CD14-positive monocyte (primary cell): ENCODE measurements around the gene CHN1. TPM values are rescaled to one million over a fixed set of nuclear protein-coding genes. Genes with fewer than 3 reads are reported as not detected.

Experiments used
- DNase-seq, 3 donors: peaks; one replicate each; pipeline ENCODE4 v3.0.0-alpha.2; 2011 to 2022
- H2AFZ ChIP-seq: 2 replicates; pipeline ENCODE4 v1.6.0; 2012; ENCODE audit warnings: mild to moderate bottlenecking, low read depth, low read length, inconsistent platforms; ENCODE audit not compliant: insufficient read depth, poor library complexity, severe bottlenecking
- H3K27ac ChIP-seq, 2 donors: 1 replicate in 1 of 2; 2 replicates in 1 of 2; pipeline ENCODE4 v1.5.1; 2012 to 2013; ENCODE audit warnings: low read length in 2 of 2, control low read depth in 1 of 2, inconsistent platforms in 1 of 2, low read depth in 1 of 2, mild to moderate bottlenecking in 1 of 2
- H3K27me3 ChIP-seq, 2 donors: one replicate each; pipeline versions ENCODE4 v1.6.0 to v1.6.1; 2011 to 2013; ENCODE audit warnings: low read length in 2 of 2; ENCODE audit not compliant: control insufficient read depth in 2 of 2, insufficient read depth in 2 of 2
- H3K36me3 ChIP-seq, 2 donors: replicated peaks in 1 of 2; 1 replicate in 1 of 2; 2 replicates in 1 of 2; pipeline versions ENCODE4 v1.5.1 to v1.6.1; 2012 to 2013; ENCODE audit warnings: low read length in 2 of 2, control low read depth in 1 of 2, inconsistent platforms in 1 of 2, mild to moderate bottlenecking in 1 of 2; ENCODE audit not compliant: insufficient read depth in 2 of 2, control insufficient read depth in 1 of 2
- H3K4me1 ChIP-seq, 2 donors: 1 replicate in 1 of 2; 2 replicates in 1 of 2; pipeline versions ENCODE4 v1.5.1 to v1.6.1; 2012 to 2013; ENCODE audit warnings: low read length in 2 of 2, control low read depth in 1 of 2, inconsistent platforms in 1 of 2, mild to moderate bottlenecking in 1 of 2, moderate library complexity in 1 of 2; ENCODE audit not compliant: insufficient read depth in 2 of 2, control insufficient read depth in 1 of 2
- H3K4me2 ChIP-seq: replicated peaks from 2 replicates; pipeline ENCODE3; 2012; ENCODE audit warnings: low read length, moderate library complexity, mild to moderate bottlenecking; ENCODE audit not compliant: poor library complexity, severe bottlenecking; ENCODE audit errors: extremely low read depth
- H3K4me3 ChIP-seq, 3 experiments: fragments of 200-600 bp in 1 of 3; sonication (generic) in 1 of 3; replicated peaks in 1 of 3; 1 replicate in 2 of 3; 2 replicates in 1 of 3; pipeline ENCODE4 v1.5.1; 2011 to 2013; ENCODE audit warnings: low read length in 3 of 3, mild to moderate bottlenecking in 3 of 3, control low read depth in 2 of 3, low read depth in 2 of 3, inconsistent platforms in 1 of 3, moderate library complexity in 1 of 3
- H3K79me2 ChIP-seq: 2 replicates; pipeline ENCODE4 v1.6.0; 2012; ENCODE audit warnings: mild to moderate bottlenecking, control low read depth, inconsistent platforms, low read length, moderate library complexity; ENCODE audit not compliant: insufficient read depth
- H3K9ac ChIP-seq: 2 replicates; pipeline ENCODE4 v1.6.0; 2017; ENCODE audit warnings: low read length, mild to moderate bottlenecking; ENCODE audit not compliant: insufficient read depth, poor library complexity, severe bottlenecking
- H3K9me3 ChIP-seq, 2 donors: replicated peaks in 1 of 2; 1 replicate in 1 of 2; 2 replicates in 1 of 2; pipeline versions ENCODE4 v1.5.1 to v1.6.1; 2012 to 2013; ENCODE audit warnings: low read length in 2 of 2, control low read depth in 1 of 2; ENCODE audit not compliant: control insufficient read depth in 1 of 2, insufficient read depth in 1 of 2
- H4K20me1 ChIP-seq: 2 replicates; pipeline ENCODE4 v1.6.0; 2012; ENCODE audit warnings: mild to moderate bottlenecking, low read length, control low read depth, moderate library complexity; ENCODE audit not compliant: insufficient read depth
- H3K27ac Mint-ChIP-seq, 7 donors: one replicate each; pipeline ENCODE4 v1.8.0; 2020; ENCODE audit warnings: mild to moderate bottlenecking in 7 of 7, mixed read lengths in 7 of 7, moderate library complexity in 6 of 7, inconsistent platforms in 2 of 7
- H3K27me3 Mint-ChIP-seq, 3 donors: one replicate each; pipeline ENCODE4 v1.8.0; 2021 to 2022; ENCODE audit warnings: low read depth in 3 of 3, mild to moderate bottlenecking in 3 of 3, mixed read lengths in 3 of 3, moderate library complexity in 3 of 3, inconsistent platforms in 1 of 3
- H3K36me3 Mint-ChIP-seq, 2 donors: one replicate each; pipeline ENCODE4 v1.8.0; 2020; ENCODE audit warnings: mixed read lengths in 2 of 2, inconsistent platforms in 1 of 2, mild to moderate bottlenecking in 1 of 2
- H3K4me1 Mint-ChIP-seq: one replicate; pipeline ENCODE4 v1.8.0; 2020; ENCODE audit warnings: mild to moderate bottlenecking, mixed read lengths
- H3K4me3 Mint-ChIP-seq, 2 donors: one replicate each; pipeline ENCODE4 v1.8.0; 2020; ENCODE audit warnings: mild to moderate bottlenecking in 2 of 2, mixed read lengths in 2 of 2, moderate library complexity in 1 of 2
- H3K9me3 Mint-ChIP-seq, 7 donors: one replicate each; pipeline ENCODE4 v1.8.0; 2020 to 2022; ENCODE audit warnings: mixed read lengths in 7 of 7, mild to moderate bottlenecking in 6 of 7, moderate library complexity in 6 of 7, inconsistent platforms in 2 of 7
- WGBS: methylation state at CpG from one replicate; pipeline ENCODE4 v1.1.5; 2013; ENCODE audit warnings: missing lambda C conversion rate; ENCODE audit not compliant: insufficient coverage; 5-methylcytosine and 5-hydroxymethylcytosine counted together
- intact Hi-C, 2 donors: fragments of 100-400 bp; cut with micrococcal nuclease; formaldehyde crosslinking; loops; one replicate each; pipeline versions ENCODE4 v1.15.0 to v1.15.1; 2023
- polyA plus RNA-seq, 3 donors: library from polyadenylated mRNA; depleted of rRNA in 1 of 3; unstranded in 2 of 3; stranded (reverse) in 1 of 3; fragments of 300-500 nt in 2 of 3; fragments of >200 nt in 1 of 3; fragmentation: Illumina TruSeq in 2 of 3; gene quantifications; 1 replicate in 2 of 3; 2 replicates in 1 of 3; pipeline ENCODE4 v1.2.3, GENCODE V29; 2012 to 2021
- TF ChIP-seq, protein P1 (sequence below): fragments of 200-600 bp; IDR thresholded peaks from one replicate; pipeline ENCODE4 v1.8.0; 2022; ENCODE audit warnings: antibody characterized with exemption, mild to moderate bottlenecking

The CHN1 gene
- polyA plus RNA-seq, 3 donors, result 0.36 TPM; not detected in 2

DNA sequence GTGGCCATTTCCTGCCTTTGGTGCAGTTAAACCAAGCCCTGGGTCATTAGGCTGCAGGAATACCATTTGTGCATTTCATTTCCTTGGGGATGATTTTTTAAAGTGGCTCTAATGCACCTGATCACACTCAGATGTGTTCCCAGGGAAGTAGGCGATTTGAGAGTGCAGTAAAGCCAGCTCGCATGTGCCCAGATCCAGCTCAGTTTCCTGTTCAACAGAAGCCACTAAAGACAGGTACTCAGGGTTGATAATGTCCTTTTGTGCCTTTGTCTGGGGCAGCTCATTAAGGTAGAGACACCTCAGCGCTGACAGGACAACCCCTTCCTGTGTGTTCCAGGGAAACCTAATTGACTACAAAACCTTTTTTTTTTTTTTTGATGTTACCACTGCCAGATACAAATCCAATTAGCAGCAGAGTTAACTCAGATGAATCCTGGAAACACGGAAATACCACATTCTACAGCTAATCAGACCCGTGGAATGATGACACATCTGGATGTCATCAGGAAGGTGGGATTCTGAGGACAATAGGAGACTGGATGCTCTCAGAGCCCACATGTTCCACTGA lies 225.7 kb downstream of the CHN1 start:
- H4K20me1 ChIP-seq, result no peaks in the 10 kb centered on the region
- Mint-ChIP-seq H3K9me3 (no peaks in the 10 kb centered on the region), H3K27me3 (peaks cover 2 to 6% (median 3%) of the 10 kb centered on the region in 3 donors), H3K4me1 (peaks cover 19% of the 10 kb centered on the region), H3K4me3 (no peak overlapping the region), H3K27ac (peak overlapping the region in 4 of 7 donors; percentile 63 to 86 (median 74)), H3K36me3 (no peaks in the 10 kb centered on the region)
- WGBS, result 67% methylated on average over 2 of the region's 5 CpGs
- intact Hi-C loops, result no loop called here
- no peaks in the 10 kb centered on the region for H3K36me3 ChIP-seq
- no peaks in the 10 kb centered on the region for H3K79me2 ChIP-seq
- TF ChIP-seq, protein P1, sequence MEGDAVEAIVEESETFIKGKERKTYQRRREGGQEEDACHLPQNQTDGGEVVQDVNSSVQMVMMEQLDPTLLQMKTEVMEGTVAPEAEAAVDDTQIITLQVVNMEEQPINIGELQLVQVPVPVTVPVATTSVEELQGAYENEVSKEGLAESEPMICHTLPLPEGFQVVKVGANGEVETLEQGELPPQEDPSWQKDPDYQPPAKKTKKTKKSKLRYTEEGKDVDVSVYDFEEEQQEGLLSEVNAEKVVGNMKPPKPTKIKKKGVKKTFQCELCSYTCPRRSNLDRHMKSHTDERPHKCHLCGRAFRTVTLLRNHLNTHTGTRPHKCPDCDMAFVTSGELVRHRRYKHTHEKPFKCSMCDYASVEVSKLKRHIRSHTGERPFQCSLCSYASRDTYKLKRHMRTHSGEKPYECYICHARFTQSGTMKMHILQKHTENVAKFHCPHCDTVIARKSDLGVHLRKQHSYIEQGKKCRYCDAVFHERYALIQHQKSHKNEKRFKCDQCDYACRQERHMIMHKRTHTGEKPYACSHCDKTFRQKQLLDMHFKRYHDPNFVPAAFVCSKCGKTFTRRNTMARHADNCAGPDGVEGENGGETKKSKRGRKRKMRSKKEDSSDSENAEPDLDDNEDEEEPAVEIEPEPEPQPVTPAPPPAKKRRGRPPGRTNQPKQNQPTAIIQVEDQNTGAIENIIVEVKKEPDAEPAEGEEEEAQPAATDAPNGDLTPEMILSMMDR, result no peak
- no peaks in the 10 kb centered on the region for H3K27me3 ChIP-seq
- no peaks in the 10 kb centered on the region for H3K9me3 ChIP-seq
- peaks cover 10 to 11% of the 10 kb centered on the region in 2 donors for H3K4me1 ChIP-seq
- DNase-seq, result no peak
- H3K4me2 ChIP-seq, result no peak overlapping the region
- H3K9ac ChIP-seq, result no peak overlapping the region
- no peak overlapping the region for H3K27ac ChIP-seq
- no peak overlapping the region for H2AFZ ChIP-seq
- H3K4me3 ChIP-seq, result no peak overlapping the region

GRCh38 chr2:174778085-174778981 lies 226.8 kb downstream of the CHN1 start:
- 31% methylated on average over 12 of the region's 13 CpGs for WGBS
- peak overlapping the region; percentile 23 for H2AFZ ChIP-seq
- H3K9ac ChIP-seq, result no peak overlapping the region
- peak overlapping the region; percentile 3 to 9 for H3K27ac ChIP-seq
- Mint-ChIP-seq H3K9me3 (no peaks in the 10 kb centered on the region), H3K27ac (peak overlapping the region; percentile 66 to 86 (median 74)), H3K36me3 (no peaks in the 10 kb centered on the region), H3K4me3 (peak overlapping the region in 1 of 2 donors; percentile 4), H3K27me3 (peaks cover 2 to 6% (median 3%) of the 10 kb centered on the region in 3 donors), H3K4me1 (peaks cover 19% of the 10 kb centered on the region)
- no peaks in the 10 kb centered on the region for H3K79me2 ChIP-seq
- H3K4me1 ChIP-seq, result peaks cover 10 to 11% of the 10 kb centered on the region in 2 donors
- H3K27me3 ChIP-seq, result no peaks in the 10 kb centered on the region
- H3K4me2 ChIP-seq, result peak overlapping the region; percentile 10
- peak; percentile 68 to 88 (median 76) for DNase-seq
- H4K20me1 ChIP-seq, result no peaks in the 10 kb centered on the region
- H3K9me3 ChIP-seq, result no peaks in the 10 kb centered on the region
- TF ChIP-seq, protein P1, result no peak
- H3K36me3 ChIP-seq, result no peaks in the 10 kb centered on the region
- no peak overlapping the region for H3K4me3 ChIP-seq
- intact Hi-C loops, result no loop called here
